ENCODE results near the gene MAD1L1. TPM values are rescaled to one million over a fixed set of nuclear protein-coding genes. Genes with fewer than 3 reads are reported as not detected.

Gene MAD1L1
- total and polyA plus RNA-seq, 2 of the 8 experiments (the other 6 are each of a cell fraction or from before 2014, with no cell fraction given) = 40.4 to 44.6 TPM

DNA sequence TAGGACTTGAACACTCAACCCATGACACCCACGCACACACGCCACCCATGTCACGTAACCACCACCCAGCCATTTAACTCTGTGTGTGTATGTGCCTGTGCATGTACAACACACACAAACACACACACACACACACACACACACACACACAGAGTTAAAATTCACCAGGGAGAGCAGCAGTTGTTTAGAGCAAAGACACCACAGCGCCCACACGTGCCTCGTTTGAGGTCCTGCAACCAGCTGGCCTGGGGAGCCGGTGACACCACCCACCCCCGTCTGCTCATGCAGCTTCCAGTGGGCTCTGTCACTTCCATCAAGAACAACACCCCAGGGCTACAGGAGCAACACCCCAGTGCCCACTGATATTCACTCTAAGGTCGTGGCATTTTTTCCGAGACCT is 465.2 kb downstream of the MAD1L1 start:
- no peak overlapping the region for H3K4ac ChIP-seq (replicated peaks; ENCODE audit: insufficient read length, low read depth, low read length)
- no peak overlapping the region for H3K4me3 ChIP-seq (ENCODE audit: extremely low read depth in 1 of 4, insufficient read depth in 2 of 4, low read depth in 3 of 4, low read length in 4 of 4)
- H3K4me1 ChIP-seq (replicated peaks in 1 of 4; ENCODE audit: control insufficient read depth in 3 of 4, insufficient read depth in 4 of 4, low read length in 3 of 4) = no peaks in the 10 kb centered on the region
- no peaks in the 10 kb centered on the region for H3K79me1 ChIP-seq (ENCODE audit: low read depth, low read length)
- no peak overlapping the region for H4K5ac ChIP-seq (ENCODE audit: insufficient read length, low read depth, low read length)
- no peaks in the 10 kb centered on the region for H3K36me3 ChIP-seq (ENCODE audit: control insufficient read depth in 2 of 4, insufficient read depth in 4 of 4, low read length in 3 of 4)
- no peak overlapping the region for H2BK5ac ChIP-seq (ENCODE audit: low read depth, low read length)
- ChIA-PET POLR2A (ENCODE audit: partially characterized antibody) (interaction anchor here (0.7 kb wide), 1 partner anchor 41 kb away, joined by 3 read pairs; no protein-coding TSS in a partner anchor), CTCF (ENCODE audit: partially characterized antibody) (interaction anchor here (0.6 to 7.5 kb wide), 50 partner anchors 9 to 993 kb away, joined by 3 to 65 read pairs (median 3); no protein-coding TSS in a partner anchor)
- H3K14ac ChIP-seq (ENCODE audit: insufficient read length) = no peak overlapping the region
- H4K91ac ChIP-seq (replicated peaks; ENCODE audit: insufficient read length, low read length) = no peak overlapping the region
- H2BK20ac ChIP-seq (ENCODE audit: low read length) = no peak overlapping the region
- no peak overlapping the region for H4K8ac ChIP-seq (ENCODE audit: extremely low read depth, insufficient read depth, low read length)
- no peak overlapping the region for H3K23ac ChIP-seq (ENCODE audit: insufficient read length)
- H3K23me2 ChIP-seq (ENCODE audit: low read depth, low read length) = no peaks in the 10 kb centered on the region; the same call in 1 of the 2 replicates
- no peaks in the 10 kb centered on the region for H3K79me2 ChIP-seq (ENCODE audit: control insufficient read depth in 1 of 2, insufficient read depth in 2 of 2, low read length in 2 of 2)
- H2BK15ac ChIP-seq (ENCODE audit: low read length) = no peak overlapping the region
- no peak overlapping the region for H2BK120ac ChIP-seq (replicated peaks; ENCODE audit: low read depth, low read length)
- H2BK12ac ChIP-seq (ENCODE audit: low read depth, low read length) = no peak overlapping the region
- H2AFZ ChIP-seq (ENCODE audit: low read length) = no peak overlapping the region
- H3K4me2 ChIP-seq (ENCODE audit: insufficient read depth in 1 of 2, low read depth in 2 of 2, low read length in 2 of 2) = no peak overlapping the region
- DNase-seq (ENCODE audit: low read depth in 1 of 2, low spot score in 2 of 2) = no peak
- peaks cover 0 to 14% of the 10 kb centered on the region in 2 experiments; a peak in 2 of 4 replicates for H3K9me3 ChIP-seq (ENCODE audit: insufficient read depth in 2 of 2, low read depth in 1 of 2, low read length in 1 of 2)
- H3K9ac ChIP-seq (replicated peaks in 1 of 4; ENCODE audit: extremely low read depth in 1 of 4, low read depth in 3 of 4, low read length in 3 of 4) = no peak overlapping the region
- H3K56ac ChIP-seq (replicated peaks; ENCODE audit: insufficient read length, low read depth, low read length) = no peak overlapping the region
- 73% methylated on average over 10 of the region's 10 CpGs; no CpG with 5 or more reads in 1 of the 2 experiments for WGBS, 2 experiments (ENCODE audit: extremely low coverage in 1 of 2, insufficient coverage in 1 of 2, insufficient read length in 1 of 2, insufficient replicate concordance in 2 of 2, low coverage in 1 of 2, low lambda C conversion rate in 2 of 2, missing lambda C conversion rate in 1 of 2)
- no peak overlapping the region for H2AK5ac ChIP-seq (ENCODE audit: low read depth, low read length)
- H4K20me1 ChIP-seq (replicated peaks in 1 of 2; ENCODE audit: control insufficient read depth in 1 of 2, insufficient read depth in 2 of 2, low read length in 2 of 2) = peaks cover 0 to 1% of the 10 kb centered on the region in 2 experiments
- H3K18ac ChIP-seq (ENCODE audit: extremely low read depth, low read length) = no peak overlapping the region
- FAIRE-seq = no peak
- H3K27ac ChIP-seq (ENCODE audit: low read depth, low read length) = no peak overlapping the region
- H3K27me3 ChIP-seq (replicated peaks in 1 of 4; ENCODE audit: control insufficient read depth in 3 of 4, extremely low read depth in 1 of 4, insufficient read depth in 3 of 4, low read length in 3 of 4) = 0 out of 7 replicates have a peak, but pooled peaks cover 0 to 3% (median 0%) of the 10 kb centered on the region in 4 experiments
- TF ChIP-seq PHF8 (conservative IDR thresholded peaks at IDR 0.05; ENCODE audit: low read depth, low read length) = no peak
- TF ChIP-seq JUND (IDR thresholded peaks at IDR 0.05; ENCODE audit: low read length) = no peak
- no peak for TF ChIP-seq FOSL1 (IDR thresholded peaks at IDR 0.05; ENCODE audit: insufficient read depth, low read depth, low read length)
- no peak for TF ChIP-seq JUN (IDR thresholded peaks at IDR 0.05; ENCODE audit: low read depth, low read length)
- no peak for TF ChIP-seq YY1 (IDR thresholded peaks at IDR 0.05; ENCODE audit: low read depth, low read length)
- no peak for TF ChIP-seq BRCA1 (IDR thresholded peaks at IDR 0.05; ENCODE audit: low read depth, low read length)
- TF ChIP-seq, protein P1, sequence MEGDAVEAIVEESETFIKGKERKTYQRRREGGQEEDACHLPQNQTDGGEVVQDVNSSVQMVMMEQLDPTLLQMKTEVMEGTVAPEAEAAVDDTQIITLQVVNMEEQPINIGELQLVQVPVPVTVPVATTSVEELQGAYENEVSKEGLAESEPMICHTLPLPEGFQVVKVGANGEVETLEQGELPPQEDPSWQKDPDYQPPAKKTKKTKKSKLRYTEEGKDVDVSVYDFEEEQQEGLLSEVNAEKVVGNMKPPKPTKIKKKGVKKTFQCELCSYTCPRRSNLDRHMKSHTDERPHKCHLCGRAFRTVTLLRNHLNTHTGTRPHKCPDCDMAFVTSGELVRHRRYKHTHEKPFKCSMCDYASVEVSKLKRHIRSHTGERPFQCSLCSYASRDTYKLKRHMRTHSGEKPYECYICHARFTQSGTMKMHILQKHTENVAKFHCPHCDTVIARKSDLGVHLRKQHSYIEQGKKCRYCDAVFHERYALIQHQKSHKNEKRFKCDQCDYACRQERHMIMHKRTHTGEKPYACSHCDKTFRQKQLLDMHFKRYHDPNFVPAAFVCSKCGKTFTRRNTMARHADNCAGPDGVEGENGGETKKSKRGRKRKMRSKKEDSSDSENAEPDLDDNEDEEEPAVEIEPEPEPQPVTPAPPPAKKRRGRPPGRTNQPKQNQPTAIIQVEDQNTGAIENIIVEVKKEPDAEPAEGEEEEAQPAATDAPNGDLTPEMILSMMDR (IDR thresholded peaks at IDR 0.05; ENCODE audit: control extremely low read depth in 1 of 3, insufficient read depth in 1 of 3, low read depth in 1 of 3, low read length in 3 of 3) = peak; percentile 71 to 91 (median 78)
- peak; percentile 66 to 78 for TF ChIP-seq RAD21 (IDR thresholded peaks at IDR 0.05 in 1 of 2, conservative IDR thresholded peaks at IDR 0.05 in 1 of 2; ENCODE audit: low read depth in 2 of 2, low read length in 2 of 2)
- TF ChIP-seq CHD1 (IDR thresholded peaks at IDR 0.05; ENCODE audit: low read depth, low read length) = no peak
- TF ChIP-seq GABPA (IDR thresholded peaks at IDR 0.05; ENCODE audit: borderline replicate concordance, insufficient read depth, low read length) = peak; percentile 30; the same call in 1 of the 2 replicates
